ENCODE data around the gene ZNF765. TPM values are rescaled to one million over a fixed set of nuclear protein-coding genes. Genes with fewer than 3 reads are reported as not detected.
"Not testable (repeated sequence)": the region's sequence is repeated elsewhere in the genome, so short reads cannot be mapped to it uniquely, and the experiment has no call there.

The ZNF765 gene
- polyA plus RNA-seq, 3 donors = 9.5 to 17.3 (median 12.6) TPM

DNA sequence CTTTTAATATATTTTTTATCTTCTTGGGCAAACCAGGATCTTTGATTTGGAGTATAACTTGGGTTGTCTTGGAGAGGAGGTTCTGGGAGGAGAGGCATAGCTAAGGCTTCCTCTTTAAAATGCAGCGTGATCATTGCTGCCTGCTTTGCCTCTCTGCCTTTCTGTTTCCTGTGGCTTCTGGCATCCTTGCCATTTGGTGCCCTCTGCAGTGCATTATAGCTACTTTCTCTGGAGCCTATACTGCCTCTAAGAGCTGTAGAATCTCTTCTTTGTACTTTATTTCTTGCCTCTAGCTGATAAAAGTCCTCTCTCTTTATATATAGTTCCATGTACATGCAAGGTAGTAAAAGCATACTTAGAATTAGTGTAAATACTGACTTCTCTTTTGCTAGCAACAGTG lies 79.9 kb downstream of the ZNF765 start:
- DNase-seq = not testable (repeated sequence)

DNA sequence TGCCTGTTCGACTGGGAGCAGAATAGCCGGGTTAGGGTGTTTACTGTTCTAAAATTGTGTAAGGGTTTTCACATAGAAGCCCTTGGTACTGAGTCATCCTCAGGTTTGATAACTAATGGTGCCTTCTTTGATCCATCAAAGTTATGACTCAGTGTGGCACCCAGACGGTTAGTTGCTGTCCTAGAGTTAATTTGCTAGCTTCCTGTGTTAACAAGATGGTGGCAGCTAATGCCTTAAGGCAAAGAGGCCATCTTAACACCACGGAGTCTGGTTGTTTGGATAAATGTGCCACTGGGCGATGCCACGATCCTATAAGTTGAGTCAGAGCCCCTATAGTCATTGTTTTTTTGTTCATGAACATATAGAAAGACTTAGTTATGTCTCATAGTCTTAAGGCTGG lies 80.5 kb downstream of the ZNF765 start:
- not testable (repeated sequence) for DNase-seq

Other genes starting within 250 kb of the ZNF765 start
- gene ZNF347, start 236.1 kb upstream of the ZNF765 start, polyA plus RNA-seq (ENCODE audit: insufficient read length in 3 of 3) = 10 to 100 TPM in 2 of 3 donors, 1 to 10 TPM in 1; 8.6 to 18.0 (median 13.4) TPM
- gene ZNF665, start 201.8 kb upstream of the ZNF765 start, polyA plus RNA-seq (ENCODE audit: insufficient read length in 3 of 3) = 10 to 100 TPM in 1 of 3 donors, 1 to 10 TPM in 2; 6.0 to 10.7 (median 9.7) TPM
- gene ZNF677, start 140.3 kb upstream of the ZNF765 start, polyA plus RNA-seq (ENCODE audit: insufficient read length in 3 of 3) = 10 to 100 TPM; 37.9 to 58.8 (median 55.3) TPM
- not detected for gene VN1R2, start 136.9 kb upstream of the ZNF765 start, polyA plus RNA-seq (ENCODE audit: insufficient read length in 3 of 3)
- not detected for gene VN1R4, start 127.4 kb upstream of the ZNF765 start, polyA plus RNA-seq (ENCODE audit: insufficient read length in 3 of 3)
- 1 to 10 TPM; 7.7 to 9.8 (median 8.1) TPM for gene ZNF845, start 61.4 kb upstream of the ZNF765 start, polyA plus RNA-seq (ENCODE audit: insufficient read length in 3 of 3)
- 10 to 100 TPM; 10.8 to 17.7 (median 13.4) TPM for gene ZNF525, start 29.4 kb upstream of the ZNF765 start, polyA plus RNA-seq (ENCODE audit: insufficient read length in 3 of 3)
- gene ZNF761, start 36.8 kb downstream of the ZNF765 start, polyA plus RNA-seq (ENCODE audit: insufficient read length in 3 of 3) = 10 to 100 TPM; 11.7 to 18.9 (median 13.6) TPM
- 1 to 10 TPM; 5.7 to 8.0 (median 5.9) TPM for gene ZNF813, start 72.6 kb downstream of the ZNF765 start, polyA plus RNA-seq (ENCODE audit: insufficient read length in 3 of 3)
- gene ZNF331, start 143.0 kb downstream of the ZNF765 start, polyA plus RNA-seq (ENCODE audit: insufficient read length in 3 of 3) = 10 to 100 TPM; 14.4 to 23.7 (median 22.4) TPM
- not detected for gene DPRX, start 236.8 kb downstream of the ZNF765 start, polyA plus RNA-seq (ENCODE audit: insufficient read length in 3 of 3)